ENCODE results near the gene PSAPL1. TPM values are rescaled to one million over a fixed set of nuclear protein-coding genes. Genes with fewer than 3 reads are reported as not detected.

Gene PSAPL1
- total and polyA plus RNA-seq, 2 donors (not counting 1 experiment from before 2014, with no cell fraction given), result not detected

GRCh38 chr4:7427831-7428260 is 6.9 kb downstream of the PSAPL1 start:
- TF ChIP-seq CTCF (conservative IDR thresholded peaks at IDR 0.05 in 1 of 2, IDR thresholded peaks at IDR 0.05 in 1 of 2; ENCODE audit: low read depth in 1 of 2, low read length in 2 of 2), result no peak
- no peaks in the 10 kb centered on the region for H3K79me2 ChIP-seq (ENCODE audit: control insufficient read depth, insufficient read depth, low read length)
- no peaks in the 10 kb centered on the region for H3K27me3 ChIP-seq (ENCODE audit: control insufficient read depth, insufficient read depth, low read length)
- no peak overlapping the region for H3K4me3 ChIP-seq (replicated peaks in 1 of 4; ENCODE audit: control extremely low read depth in 1 of 4, insufficient read depth in 1 of 4, low read depth in 3 of 4, low read length in 4 of 4)
- no peaks in the 10 kb centered on the region for H3K4me1 ChIP-seq (ENCODE audit: control insufficient read depth, extremely low read depth, insufficient read depth, low read length)
- H3K27ac ChIP-seq (ENCODE audit: insufficient read depth, low read length), result no peak overlapping the region
- no peak overlapping the region for H3K4me2 ChIP-seq (ENCODE audit: extremely low read depth, insufficient read depth, low read length)
- H2AFZ ChIP-seq (ENCODE audit: low read length), result no peak overlapping the region
- H3K36me3 ChIP-seq (ENCODE audit: control insufficient read depth, insufficient read depth, low read length), result no peaks in the 10 kb centered on the region
- no peaks in the 10 kb centered on the region for H3K9me3 ChIP-seq (ENCODE audit: control insufficient read depth, insufficient read depth, low read depth, low read length)
- DNase-seq (ENCODE audit: low read depth in 2 of 2), result no peak
- H4K20me1 ChIP-seq (ENCODE audit: control insufficient read depth, extremely low read depth, insufficient read depth, low read length), result no peaks in the 10 kb centered on the region
- H3K9ac ChIP-seq (ENCODE audit: insufficient read depth, low read length), result no peak overlapping the region

- no peaks in the 10 kb centered on the region for H3K4me1 ChIP-seq (ENCODE audit: control insufficient read depth, extremely low read depth, insufficient read depth, low read length)
- no peak overlapping the region for H3K9ac ChIP-seq (ENCODE audit: insufficient read depth, low read length)
- no peak for DNase-seq (ENCODE audit: low read depth in 2 of 2)
- H3K4me3 ChIP-seq (replicated peaks in 1 of 4; ENCODE audit: control extremely low read depth in 1 of 4, insufficient read depth in 1 of 4, low read depth in 3 of 4, low read length in 4 of 4), result no peak overlapping the region
- no peak overlapping the region for H3K4me2 ChIP-seq (ENCODE audit: extremely low read depth, insufficient read depth, low read length)
- H3K79me2 ChIP-seq (ENCODE audit: control insufficient read depth, insufficient read depth, low read length), result no peaks in the 10 kb centered on the region
- H4K20me1 ChIP-seq (ENCODE audit: control insufficient read depth, extremely low read depth, insufficient read depth, low read length), result no peaks in the 10 kb centered on the region
- H2AFZ ChIP-seq (ENCODE audit: low read length), result no peak overlapping the region
- H3K27me3 ChIP-seq (ENCODE audit: control insufficient read depth, insufficient read depth, low read length), result no peaks in the 10 kb centered on the region
- no peaks in the 10 kb centered on the region for H3K36me3 ChIP-seq (ENCODE audit: control insufficient read depth, insufficient read depth, low read length)
- no peaks in the 10 kb centered on the region for H3K9me3 ChIP-seq (ENCODE audit: control insufficient read depth, insufficient read depth, low read depth, low read length)
- TF ChIP-seq EZH2 (IDR thresholded peaks at IDR 0.05; ENCODE audit: low read length, missing control alignments), result no peak
- no peak for TF ChIP-seq CTCF (conservative IDR thresholded peaks at IDR 0.05 in 1 of 2, IDR thresholded peaks at IDR 0.05 in 1 of 2; ENCODE audit: low read depth in 1 of 2, low read length in 2 of 2)
- no peak overlapping the region for H3K27ac ChIP-seq (ENCODE audit: insufficient read depth, low read length)
These were observed 7.4 kb downstream of the PSAPL1 start for GRCh38 chr4:7427361-7427760.

DNA sequence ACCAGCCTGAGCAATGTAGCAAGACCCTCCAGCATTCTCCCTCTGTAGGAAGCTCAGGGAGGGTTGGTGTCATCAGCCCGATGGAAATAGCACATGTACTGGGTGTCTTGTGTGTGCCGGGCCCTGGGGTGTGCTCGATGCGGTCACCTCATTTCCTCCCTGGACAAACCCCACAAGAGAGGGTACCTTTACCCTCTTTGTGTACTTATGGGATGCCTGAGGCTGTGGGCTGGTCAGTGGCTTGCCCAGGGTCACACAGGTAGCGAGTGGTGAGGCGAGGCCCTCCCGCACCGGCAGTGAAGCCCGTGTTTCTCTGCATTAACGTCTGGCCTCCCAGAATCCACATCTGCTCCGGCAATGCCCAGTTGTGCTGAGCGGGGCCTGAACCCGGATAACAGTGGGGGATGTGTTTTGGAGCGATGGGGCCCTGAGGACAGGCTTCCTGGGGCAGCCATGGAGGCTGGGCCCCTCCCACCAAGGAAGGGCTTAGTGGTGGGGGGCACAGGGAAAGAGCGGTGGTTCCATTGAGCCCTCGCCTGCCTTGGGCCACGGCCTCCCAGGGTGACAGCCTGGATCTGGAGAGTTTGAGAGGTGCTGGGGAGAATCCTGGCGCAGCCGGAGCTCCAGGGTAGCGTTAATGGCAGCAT is 8.1 kb downstream of the PSAPL1 start:
- no peak for TF ChIP-seq EZH2 (IDR thresholded peaks at IDR 0.05; ENCODE audit: low read length, missing control alignments)
- TF ChIP-seq CTCF (conservative IDR thresholded peaks at IDR 0.05 in 1 of 2, IDR thresholded peaks at IDR 0.05 in 1 of 2; ENCODE audit: low read depth in 1 of 2, low read length in 2 of 2), result no peak
- no peak for DNase-seq (ENCODE audit: low read depth in 2 of 2)
- no peaks in the 10 kb centered on the region for H4K20me1 ChIP-seq (ENCODE audit: control insufficient read depth, extremely low read depth, insufficient read depth, low read length)

More for the DNA sequence above, 8.1 kb downstream of the PSAPL1 start:
- no peak overlapping the region for H3K4me2 ChIP-seq (ENCODE audit: extremely low read depth, insufficient read depth, low read length)
- no peaks in the 10 kb centered on the region for H3K4me1 ChIP-seq (ENCODE audit: control insufficient read depth, extremely low read depth, insufficient read depth, low read length)
- H3K36me3 ChIP-seq (ENCODE audit: control insufficient read depth, insufficient read depth, low read length), result no peaks in the 10 kb centered on the region
- H3K9ac ChIP-seq (ENCODE audit: insufficient read depth, low read length), result no peak overlapping the region
- no peak overlapping the region for H3K4me3 ChIP-seq (replicated peaks in 1 of 4; ENCODE audit: control extremely low read depth in 1 of 4, insufficient read depth in 1 of 4, low read depth in 3 of 4, low read length in 4 of 4)
- H2AFZ ChIP-seq (ENCODE audit: low read length), result no peak overlapping the region
- H3K9me3 ChIP-seq (ENCODE audit: control insufficient read depth, insufficient read depth, low read depth, low read length), result no peaks in the 10 kb centered on the region
- no peak overlapping the region for H3K27ac ChIP-seq (ENCODE audit: insufficient read depth, low read length)
- no peaks in the 10 kb centered on the region for H3K27me3 ChIP-seq (ENCODE audit: control insufficient read depth, insufficient read depth, low read length)
- H3K79me2 ChIP-seq (ENCODE audit: control insufficient read depth, insufficient read depth, low read length), result no peaks in the 10 kb centered on the region
